Common myeloid progenitor, CD34-positive (primary cell): ENCODE data around the gene MET.

ENCODE experiments used
- CTCF ChIA-PET: fragments of 350-600 bp; sonication (Branson Sonifier 250); formaldehyde crosslinking; loops from one replicate; lab custom pipeline; 2021; ENCODE audit warnings: antibody characterized with exemption; lab: Charles Lee
- POLR2A ChIA-PET: fragments of 350-600 bp; sonication (Branson Sonifier 250); formaldehyde crosslinking; loops from one replicate; lab custom pipeline; 2021; ENCODE audit warnings: antibody characterized with exemption; lab: Charles Lee
- DNase-seq, 3 donors: peaks; one replicate each; pipeline versions ENCODE4 v3.0.0 to v3.0.0-alpha.2; 2013
- H3K27ac ChIP-seq, 2 experiments: 1 replicate in 1 of 2; 2 replicates in 1 of 2; pipeline ENCODE4 v1.7.0; 2013; ENCODE audit warnings: inconsistent platforms in 2 of 2, low read length in 2 of 2, mild to moderate bottlenecking in 2 of 2, low read depth in 1 of 2, moderate library complexity in 1 of 2; ENCODE audit not compliant: severe bottlenecking in 2 of 2, insufficient read depth in 1 of 2, poor library complexity in 1 of 2
- H3K27me3 ChIP-seq, 5 experiments: replicated peaks in 2 of 5; 1 replicate in 3 of 5; 2 replicates in 2 of 5; pipeline versions ENCODE4 v1.6.1 to v1.7.0; 2013; ENCODE audit warnings: low read length in 4 of 5, mild to moderate bottlenecking in 2 of 5, moderate library complexity in 2 of 5, inconsistent platforms in 1 of 5; ENCODE audit not compliant: insufficient read depth in 5 of 5, control insufficient read depth in 4 of 5
- H3K36me3 ChIP-seq, 4 experiments: 1 replicate in 2 of 4; 2 replicates in 2 of 4; pipeline versions ENCODE4 v1.6.1 to v1.7.0; 2013; ENCODE audit warnings: low read length in 3 of 4, control low read depth in 1 of 4, mild to moderate bottlenecking in 1 of 4; ENCODE audit not compliant: control insufficient read depth in 4 of 4, insufficient read depth in 4 of 4
- H3K4me1 ChIP-seq, 4 experiments: 1 replicate in 3 of 4; 2 replicates in 1 of 4; pipeline versions ENCODE4 v1.6.1 to v1.7.1; 2013; ENCODE audit warnings: low read length in 3 of 4, mild to moderate bottlenecking in 3 of 4, control low read depth in 1 of 4, inconsistent platforms in 1 of 4, moderate library complexity in 1 of 4; ENCODE audit not compliant: control insufficient read depth in 4 of 4, insufficient read depth in 4 of 4; ENCODE audit errors: control extremely low read depth in 1 of 4
- H3K4me3 ChIP-seq, 7 experiments: 1 replicate in 4 of 7; 2 replicates in 3 of 7; pipeline versions ENCODE4 v1.5.1 to v1.7.0; 2013; ENCODE audit warnings: mild to moderate bottlenecking in 7 of 7, low read length in 6 of 7, moderate library complexity in 6 of 7, inconsistent platforms in 2 of 7, low read depth in 2 of 7, control low read depth in 1 of 7; ENCODE audit not compliant: insufficient read depth in 4 of 7, control insufficient read depth in 1 of 7; ENCODE audit errors: extremely low read depth in 1 of 7
- H3K9me3 ChIP-seq, 5 experiments: 1 replicate in 4 of 5; 2 replicates in 1 of 5; pipeline versions ENCODE4 v1.6.1 to v1.7.1; 2013; ENCODE audit warnings: low read length in 4 of 5, mild to moderate bottlenecking in 2 of 5, inconsistent platforms in 1 of 5, low read depth in 1 of 5, moderate library complexity in 1 of 5; ENCODE audit not compliant: control insufficient read depth in 4 of 5, insufficient read depth in 2 of 5; ENCODE audit errors: control extremely low read depth in 1 of 5
- WGBS: methylation state at CpG from one replicate; pipeline ENCODE4 v1.1.5; 2013; ENCODE audit not compliant: insufficient coverage; 5-methylcytosine and 5-hydroxymethylcytosine counted together

The MET gene

GRCh38 chr7:116672596-116673456 is 830 bp downstream of the MET start:
- Histone ChIP-seq H3K4me3 (peak overlapping the region; percentile 28 to 70 (median 65)), H3K9me3 (peaks cover 0 to 5% (median 0%) of the 10 kb centered on the region in 5 experiments), H3K36me3 (no peaks in the 10 kb centered on the region), H3K4me1 (peaks cover 3 to 15% (median 14%) of the 10 kb centered on the region in 4 experiments), H3K27me3 (peaks cover 2 to 22% (median 13%) of the 10 kb centered on the region in 5 experiments), H3K27ac (no peak overlapping the region)
- DNase-seq: no peak
- ChIA-PET CTCF (interaction anchor here (1.0 to 1.7 kb wide), 4 partner anchors 7 to 132 kb away, joined by 3 to 4 read pairs (median 4); no protein-coding TSS in a partner anchor), POLR2A (no interaction called here)
- WGBS: 61% methylated on average over 20 of the region's 23 CpGs

GRCh38 chr7:116673457-116673865 is 1.5 kb downstream of the MET start:
- no peak for DNase-seq
- Histone ChIP-seq H3K36me3 (no peaks in the 10 kb centered on the region), H3K4me1 (peaks cover 3 to 15% (median 14%) of the 10 kb centered on the region in 4 experiments), H3K4me3 (no peak overlapping the region), H3K9me3 (peaks cover 0 to 5% (median 0%) of the 10 kb centered on the region in 5 experiments), H3K27ac (no peak overlapping the region), H3K27me3 (peaks cover 2 to 22% (median 13%) of the 10 kb centered on the region in 5 experiments)
- ChIA-PET CTCF (interaction anchor here (0.7 to 1.4 kb wide), 5 partner anchors 8 to 137 kb away, joined by 3 to 4 read pairs (median 3); no protein-coding TSS in a partner anchor), POLR2A (no interaction called here)
- 93% methylated on average over 2 of the region's 3 CpGs for WGBS

- no peak overlapping the region for H3K27ac ChIP-seq
- H3K36me3 ChIP-seq: no peaks in the 10 kb centered on the region
- no peak for DNase-seq
- H3K27me3 ChIP-seq: peaks cover 2 to 22% (median 13%) of the 10 kb centered on the region in 5 experiments
- peaks cover 0 to under 1% (median 0%) of the 10 kb centered on the region in 5 experiments for H3K9me3 ChIP-seq
- peaks cover 3 to 15% (median 14%) of the 10 kb centered on the region in 4 experiments for H3K4me1 ChIP-seq
- ChIA-PET POLR2A (no interaction called here), CTCF (interaction anchor here (1.0 to 1.5 kb wide), 5 partner anchors 9 to 135 kb away, joined by 3 to 4 read pairs (median 3); no protein-coding TSS in a partner anchor)
- 97% methylated on average over 6 of the region's 7 CpGs for WGBS
- no peak overlapping the region for H3K4me3 ChIP-seq
Measured at GRCh38 chr7:116674508-116675173, 2.6 kb downstream of the MET start.

GRCh38 chr7:116675812-116676355 is 3.9 kb downstream of the MET start:
- DNase-seq: no peak
- Histone ChIP-seq H3K27ac (no peak overlapping the region), H3K27me3 (peaks cover under 1 to 18% (median 13%) of the 10 kb centered on the region in 5 experiments), H3K9me3 (no peaks in the 10 kb centered on the region), H3K4me1 (peaks cover 3 to 15% (median 14%) of the 10 kb centered on the region in 4 experiments), H3K4me3 (no peak overlapping the region), H3K36me3 (no peaks in the 10 kb centered on the region)
- ChIA-PET CTCF (interaction anchor here (1.5 kb wide), 1 partner anchor 44 kb away, joined by 3 read pairs; no protein-coding TSS in a partner anchor), POLR2A (no interaction called here)
- 100% methylated on average over 1 of the region's 6 CpGs for WGBS

GRCh38 chr7:116678780-116679179 is 6.8 kb downstream of the MET start:
- Histone ChIP-seq H3K4me3 (no peak overlapping the region), H3K27me3 (peaks cover 0 to 5% (median 3%) of the 10 kb centered on the region in 5 experiments), H3K27ac (no peak overlapping the region), H3K4me1 (no peaks in the 10 kb centered on the region), H3K9me3 (no peaks in the 10 kb centered on the region), H3K36me3 (no peaks in the 10 kb centered on the region)
- no CpG with 5 or more reads among the region's 1 CpG for WGBS
- DNase-seq: no peak
- POLR2A ChIA-PET: no interaction called here
- CTCF ChIA-PET: interaction anchor here (0.7 to 1.0 kb wide), 2 partner anchors 82 to 87 kb away, joined by 3 read pairs; no protein-coding TSS in a partner anchor

- Histone ChIP-seq H3K4me1 (no peaks in the 10 kb centered on the region), H3K27me3 (peaks cover 0 to 4% (median 1%) of the 10 kb centered on the region in 5 experiments), H3K4me3 (no peak overlapping the region), H3K9me3 (no peaks in the 10 kb centered on the region), H3K27ac (no peak overlapping the region), H3K36me3 (no peaks in the 10 kb centered on the region)
- CTCF ChIA-PET: no interaction called here
- 81% methylated on average over 3 of the region's 4 CpGs for WGBS
- POLR2A ChIA-PET: no interaction called here
- DNase-seq: peak in 2 of 3 donors; percentile 41
Measured at GRCh38 chr7:116679500-116679899, 7.5 kb downstream of the MET start.
